Panc1 (cell line): ENCODE data around the gene CPAMD8.

Experiments used
- CTCF ChIP-seq: fragments of 450-650 bp; IDR thresholded peaks from 2 replicates; pipeline ENCODE4 v1.5.1; 2017; ENCODE audit warnings: mild to moderate bottlenecking
- POLR2AphosphoS5 ChIP-seq: IDR thresholded peaks from 2 replicates; pipeline ENCODE4 v1.6.1; 2012; ENCODE audit warnings: mild to moderate bottlenecking, low read depth, low read length, moderate library complexity
- REST ChIP-seq, 2 experiments: IDR thresholded peaks; 2 replicates each; pipeline ENCODE4 v1.6.1; 2011 to 2012; ENCODE audit warnings: low read depth in 2 of 2, control low read depth in 1 of 2, low read length in 1 of 2, mild to moderate bottlenecking in 1 of 2, moderate library complexity in 1 of 2; ENCODE audit not compliant: insufficient read depth in 1 of 2
- SIN3A ChIP-seq: IDR thresholded peaks from 2 replicates; pipeline ENCODE4 v1.6.1; 2012; ENCODE audit warnings: low read depth, mild to moderate bottlenecking, low read length, moderate library complexity, borderline replicate concordance; ENCODE audit not compliant: insufficient read depth

GRCh38 chr19:16978156-16978555 lies 48.5 kb downstream of the CPAMD8 start:
- TF ChIP-seq SIN3A: no peak
- TF ChIP-seq CTCF: no peak
- no peak for TF ChIP-seq POLR2AphosphoS5
- no peak for TF ChIP-seq REST (IDR thresholded peaks at IDR 0.05; ENCODE audit: insufficient read depth in 1 of 2, low read depth in 2 of 2, low read length in 1 of 2)
